Thoracic aorta (tissue), 2 donors: ENCODE measurements around the gene BMP6. TPM values are rescaled to one million over a fixed set of nuclear protein-coding genes. Genes with fewer than 3 reads are reported as not detected.

Source experiments
- ATAC-seq: fragments of 150-250 bp; one replicate; pipeline ENCODE4 v1.8.0; 2017; ENCODE audit warnings: low read depth; ENCODE audit not compliant: insufficient number of reproducible peaks, low FRiP score
- DNase-seq: peaks from one replicate; pipeline ENCODE4 v3.0.0-alpha.2; 2020; ENCODE audit warnings: low spot score
- H3K27ac ChIP-seq, 2 donors: fragments of 200-600 bp; sonication (generic); 1 replicate in 1 of 2; 2 replicates in 1 of 2; pipeline ENCODE4 v1.5.1; 2016; ENCODE audit warnings: mild to moderate bottlenecking in 2 of 2, moderate library complexity in 2 of 2
- H3K27me3 ChIP-seq: fragments of 200-600 bp; sonication (generic); replicated peaks from 2 replicates; pipeline ENCODE4 v1.6.0; 2016; ENCODE audit warnings: mild to moderate bottlenecking; ENCODE audit not compliant: insufficient read depth
- H3K36me3 ChIP-seq: fragments of 200-600 bp; sonication (generic); one replicate; pipeline ENCODE4 v1.5.1; 2016
- H3K4me1 ChIP-seq, 2 donors: fragments of 200-600 bp; sonication (generic); 1 replicate in 1 of 2; 2 replicates in 1 of 2; pipeline versions ENCODE4 v1.5.1 to v1.6.0; 2016; ENCODE audit warnings: low read depth in 2 of 2, mild to moderate bottlenecking in 1 of 2; ENCODE audit not compliant: control insufficient read depth in 1 of 2
- H3K4me3 ChIP-seq: fragments of 200-600 bp; sonication (generic); 2 replicates; pipeline ENCODE4 v1.5.1; 2016; ENCODE audit warnings: mild to moderate bottlenecking
- H3K9me3 ChIP-seq: fragments of 200-600 bp; sonication (generic); 2 replicates; pipeline ENCODE4 v1.5.1; 2016
- total RNA-seq, 2 donors: library from RNA; depleted of rRNA; stranded (reverse); fragments of >200 nt; gene quantifications; one replicate each; pipeline versions ENCODE4 v1.1.0 to v1.2.3, GENCODE V29; 2016
- TF ChIP-seq, protein P1 (sequence below): fragments of 200-600 bp; sonication (generic); IDR thresholded peaks from one replicate; pipeline ENCODE4 v1.5.1; 2019; ENCODE audit warnings: antibody characterized with exemption

BMP6 gene
- total RNA-seq, 2 donors from 2014 or later: 4.7 TPM

DNA sequence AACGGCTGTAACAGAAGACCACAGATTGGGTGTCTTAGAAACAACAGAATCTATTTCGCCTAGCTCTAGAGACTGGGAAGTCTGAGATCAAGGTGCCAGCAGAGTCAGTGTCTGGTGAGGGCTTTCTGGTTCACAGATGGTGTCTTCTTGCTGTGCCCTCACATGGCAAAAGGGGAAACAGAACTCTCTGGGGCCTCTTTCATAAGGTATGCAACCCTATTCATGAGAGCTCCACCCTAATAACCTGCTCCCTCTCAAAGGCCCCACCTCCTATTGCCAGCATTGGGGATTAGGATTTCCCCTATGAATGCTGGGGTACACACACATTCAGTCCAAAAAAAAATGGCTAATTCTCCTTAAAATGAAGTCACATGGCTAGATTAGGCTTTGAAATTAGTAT, 174.7 kb downstream of the BMP6 start:
- DNase-seq (no peak), ATAC-seq (no peak)
- peaks cover 70% of the 10 kb centered on the region for H3K36me3 ChIP-seq
- TF ChIP-seq, protein P1, sequence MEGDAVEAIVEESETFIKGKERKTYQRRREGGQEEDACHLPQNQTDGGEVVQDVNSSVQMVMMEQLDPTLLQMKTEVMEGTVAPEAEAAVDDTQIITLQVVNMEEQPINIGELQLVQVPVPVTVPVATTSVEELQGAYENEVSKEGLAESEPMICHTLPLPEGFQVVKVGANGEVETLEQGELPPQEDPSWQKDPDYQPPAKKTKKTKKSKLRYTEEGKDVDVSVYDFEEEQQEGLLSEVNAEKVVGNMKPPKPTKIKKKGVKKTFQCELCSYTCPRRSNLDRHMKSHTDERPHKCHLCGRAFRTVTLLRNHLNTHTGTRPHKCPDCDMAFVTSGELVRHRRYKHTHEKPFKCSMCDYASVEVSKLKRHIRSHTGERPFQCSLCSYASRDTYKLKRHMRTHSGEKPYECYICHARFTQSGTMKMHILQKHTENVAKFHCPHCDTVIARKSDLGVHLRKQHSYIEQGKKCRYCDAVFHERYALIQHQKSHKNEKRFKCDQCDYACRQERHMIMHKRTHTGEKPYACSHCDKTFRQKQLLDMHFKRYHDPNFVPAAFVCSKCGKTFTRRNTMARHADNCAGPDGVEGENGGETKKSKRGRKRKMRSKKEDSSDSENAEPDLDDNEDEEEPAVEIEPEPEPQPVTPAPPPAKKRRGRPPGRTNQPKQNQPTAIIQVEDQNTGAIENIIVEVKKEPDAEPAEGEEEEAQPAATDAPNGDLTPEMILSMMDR: no peak
- H3K4me1 ChIP-seq: no peaks in the 10 kb centered on the region
- no peak overlapping the region for H3K4me3 ChIP-seq
- H3K9me3 ChIP-seq: no peaks in the 10 kb centered on the region
- H3K27me3 ChIP-seq: no peaks in the 10 kb centered on the region
- H3K27ac ChIP-seq: no peak overlapping the region

DNA sequence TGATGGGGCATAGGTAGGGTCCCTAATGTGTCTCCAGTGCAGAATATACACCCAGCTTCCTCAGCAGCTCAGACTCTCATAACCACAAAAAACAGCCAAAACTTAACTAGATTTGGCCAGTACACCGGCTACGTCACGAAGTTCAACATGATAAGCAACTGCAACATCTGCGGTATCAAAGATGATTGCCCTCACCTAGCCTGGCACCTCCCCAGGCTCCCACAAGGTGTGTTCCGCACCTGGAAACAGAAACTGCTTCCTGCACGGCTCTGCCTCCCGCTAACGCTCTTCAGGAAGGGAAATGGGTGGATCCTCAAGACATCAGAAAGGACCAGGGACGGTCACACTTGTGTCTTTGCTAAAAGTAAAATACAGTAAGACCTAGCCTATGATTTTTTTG, 175.2 kb downstream of the BMP6 start:
- TF ChIP-seq, protein P1: no peak
- Histone ChIP-seq H3K27me3 (no peaks in the 10 kb centered on the region), H3K4me3 (no peak overlapping the region), H3K9me3 (no peaks in the 10 kb centered on the region), H3K36me3 (peaks cover 69% of the 10 kb centered on the region), H3K4me1 (no peaks in the 10 kb centered on the region), H3K27ac (no peak overlapping the region)
- DNase-seq (no peak), ATAC-seq (no peak)

DNA sequence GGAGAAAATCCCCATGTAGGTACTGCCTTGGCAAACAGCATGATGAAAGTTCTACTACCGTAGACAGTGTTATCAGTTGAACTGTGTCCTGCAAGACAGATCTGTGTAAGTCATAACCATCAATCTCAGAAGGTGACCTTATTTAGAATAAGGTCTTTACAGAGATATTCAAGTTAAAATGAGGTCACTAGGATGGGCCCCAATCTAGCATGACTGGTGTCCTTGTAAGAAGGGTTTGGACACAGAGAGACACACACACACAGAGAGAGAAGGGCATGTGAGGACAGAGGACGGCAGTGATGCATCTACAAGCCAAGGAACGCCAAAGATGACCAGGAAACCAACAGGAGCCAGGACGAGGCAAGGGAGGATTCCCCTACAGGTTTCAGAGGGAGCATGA, 175.9 kb downstream of the BMP6 start:
- H3K27me3 ChIP-seq: no peaks in the 10 kb centered on the region
- TF ChIP-seq, protein P1: no peak
- no peak for DNase-seq
- no peaks in the 10 kb centered on the region for H3K9me3 ChIP-seq
- no peaks in the 10 kb centered on the region for H3K4me1 ChIP-seq
- no peak for ATAC-seq
- peaks cover 64% of the 10 kb centered on the region for H3K36me3 ChIP-seq
- no peak overlapping the region for H3K4me3 ChIP-seq
- H3K27ac ChIP-seq: no peak overlapping the region

DNA sequence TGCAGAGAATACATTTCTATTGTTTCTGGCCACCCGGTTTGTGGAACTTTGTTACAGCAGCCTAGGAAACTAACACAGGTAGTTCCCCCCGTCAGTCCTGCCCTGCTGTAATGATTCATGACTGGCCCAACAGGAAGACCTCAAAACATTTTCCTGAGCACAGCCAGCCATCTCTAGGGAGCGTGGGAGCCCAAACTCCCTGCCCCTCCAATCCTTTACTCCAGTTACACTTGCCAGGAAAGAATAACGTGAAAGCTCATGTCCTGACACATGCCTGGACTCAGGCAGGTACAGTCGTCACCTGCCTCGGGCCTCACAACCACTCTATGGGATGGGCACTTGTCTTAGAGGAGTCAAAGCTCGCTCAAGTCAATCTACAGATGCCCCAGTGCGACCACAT, 176.3 kb downstream of the BMP6 start:
- H3K4me3 ChIP-seq: no peak overlapping the region
- H3K4me1 ChIP-seq: no peaks in the 10 kb centered on the region
- H3K27me3 ChIP-seq: no peaks in the 10 kb centered on the region
- H3K27ac ChIP-seq: no peak overlapping the region
- no peaks in the 10 kb centered on the region for H3K9me3 ChIP-seq
- ATAC-seq (no peak), DNase-seq (no peak)
- TF ChIP-seq, protein P1: no peak
- peaks cover 62% of the 10 kb centered on the region for H3K36me3 ChIP-seq

DNA sequence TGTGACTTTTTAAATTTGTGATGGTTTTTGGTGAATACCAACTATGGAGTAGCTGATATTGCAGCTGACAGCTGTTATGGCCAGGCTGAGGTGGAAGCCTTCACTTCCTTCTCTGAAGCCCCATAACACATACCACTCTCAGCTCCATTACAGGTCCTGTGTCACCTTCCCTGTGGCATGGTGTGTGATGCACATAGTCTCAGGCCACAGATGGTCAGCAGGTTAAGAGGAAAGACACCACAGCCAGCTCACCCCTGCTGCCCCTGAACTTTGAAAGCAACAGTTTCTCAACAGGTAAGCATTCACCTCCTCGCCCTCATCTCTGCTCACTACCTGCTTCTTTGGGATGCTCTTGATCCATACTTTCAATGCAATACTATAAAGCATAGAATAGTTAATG, 177.0 kb downstream of the BMP6 start:
- H3K36me3 ChIP-seq: peaks cover 57% of the 10 kb centered on the region
- H3K27ac ChIP-seq: no peak overlapping the region
- DNase-seq: no peak
- no peak for ATAC-seq
- no peaks in the 10 kb centered on the region for H3K9me3 ChIP-seq
- no peaks in the 10 kb centered on the region for H3K27me3 ChIP-seq
- TF ChIP-seq, protein P1: no peak
- no peaks in the 10 kb centered on the region for H3K4me1 ChIP-seq
- H3K4me3 ChIP-seq: no peak overlapping the region
